Activated CD8-positive, alpha-beta T cell treated with anti-CD3 and anti-CD28 coated beads, Interleukin-2, amount 10 ng/mL, durations not matched to agents 7 days and 5 days (primary cell): Measurements from ENCODE around the gene CDH6. TPM values are rescaled to one million over a fixed set of nuclear protein-coding genes. Genes with fewer than 3 reads are reported as not detected.

Source experiments
- ATAC-seq: fragments of 150-1000 bp; cut with Tn5 transposase; one replicate; pipeline ENCODE4 v1.10.0; 2021; ENCODE audit warnings: moderate library complexity
- CTCF ChIA-PET: fragments of 350-600 bp; sonication (Branson Sonifier 250); formaldehyde crosslinking; loops from one replicate; lab custom pipeline; 2021; ENCODE audit warnings: antibody characterized with exemption; lab: Charles Lee
- POLR2A ChIA-PET: fragments of 350-600 bp; sonication (Branson Sonifier 250); formaldehyde crosslinking; loops from one replicate; lab custom pipeline; 2021; ENCODE audit warnings: antibody characterized with exemption; lab: Charles Lee
- DNase-seq: peaks from one replicate; pipeline ENCODE4 v3.0.0-alpha.2; 2020
- H3K27ac Mint-ChIP-seq: one replicate; pipeline ENCODE4 v1.8.0; 2021; ENCODE audit warnings: mild to moderate bottlenecking, mixed read lengths
- H3K27me3 Mint-ChIP-seq: one replicate; pipeline ENCODE4 v1.8.0; 2021; ENCODE audit warnings: low read depth, mixed read lengths
- H3K36me3 Mint-ChIP-seq: one replicate; pipeline ENCODE4 v1.8.0; 2021; ENCODE audit warnings: low read depth, mixed read lengths
- H3K4me1 Mint-ChIP-seq: one replicate; pipeline ENCODE4 v1.8.0; 2021; ENCODE audit warnings: low read depth, mixed read lengths
- H3K4me3 Mint-ChIP-seq: one replicate; pipeline ENCODE4 v1.8.0; 2021; ENCODE audit warnings: mild to moderate bottlenecking, mixed read lengths
- H3K9me3 Mint-ChIP-seq: one replicate; pipeline ENCODE4 v1.8.0; 2022; ENCODE audit warnings: mixed read lengths; ENCODE audit not compliant: insufficient read depth
- total RNA-seq, 2 experiments: library from RNA; stranded (reverse); gene quantifications; one replicate each; pipeline ENCODE4 v1.2.3, GENCODE V29; 2021

Gene CDH6
- total RNA-seq, 2 experiments from 2014 or later = not detected

DNA sequence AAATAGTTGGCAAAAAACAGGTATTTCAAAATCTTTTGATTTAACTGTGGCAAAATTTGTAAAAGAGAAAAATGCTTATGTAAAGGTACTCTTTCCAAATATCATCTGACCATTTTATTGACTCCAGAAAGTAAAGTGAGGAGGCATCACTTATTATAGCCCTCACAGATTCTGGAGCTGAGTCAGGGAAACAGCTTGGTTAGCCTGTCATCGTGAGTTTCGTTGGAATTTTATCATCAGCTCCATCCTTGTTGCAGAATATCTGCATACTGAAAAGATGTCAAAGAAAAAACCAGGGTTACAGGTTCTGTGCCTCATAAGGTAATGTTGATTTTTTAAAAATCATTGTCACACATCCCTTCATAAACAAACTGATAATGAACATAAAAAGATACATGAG is 74.8 kb downstream of the CDH6 start:
- H3K4me3 Mint-ChIP-seq = no peak overlapping the region
- DNase-seq (no peak), ATAC-seq (no peak)
- no peaks in the 10 kb centered on the region for H3K36me3 Mint-ChIP-seq
- ChIA-PET POLR2A (no interaction called here), CTCF (no interaction called here)
- H3K27ac Mint-ChIP-seq = no peak overlapping the region
- no peaks in the 10 kb centered on the region for H3K9me3 Mint-ChIP-seq
- H3K4me1 Mint-ChIP-seq = no peaks in the 10 kb centered on the region
- H3K27me3 Mint-ChIP-seq = no peaks in the 10 kb centered on the region

DNA sequence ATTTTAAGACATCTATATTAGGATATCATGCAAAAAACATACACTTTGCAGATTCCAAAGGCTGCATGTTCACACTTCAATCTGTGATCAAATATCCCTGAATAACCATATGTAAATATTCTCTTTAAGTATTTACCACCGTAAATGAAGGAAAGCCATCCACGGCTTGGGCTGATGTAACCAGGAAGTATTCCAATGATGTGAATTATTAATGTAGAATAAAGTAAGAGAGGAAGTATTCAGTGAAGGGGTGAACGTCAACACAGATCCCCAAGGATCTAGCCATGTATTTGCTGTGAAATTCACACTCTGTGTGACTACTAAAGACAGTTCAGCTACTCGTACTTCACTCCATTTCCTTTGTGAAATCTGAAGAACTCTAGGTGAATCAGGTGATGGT is 75.2 kb downstream of the CDH6 start:
- ChIA-PET POLR2A (no interaction called here), CTCF (interaction anchor here (2.7 kb wide), 1 partner anchor 11 kb away, joined by 12 read pairs; no protein-coding TSS in a partner anchor)
- Mint-ChIP-seq H3K36me3 (no peaks in the 10 kb centered on the region), H3K4me3 (no peak overlapping the region), H3K4me1 (no peaks in the 10 kb centered on the region), H3K9me3 (no peaks in the 10 kb centered on the region), H3K27ac (no peak overlapping the region), H3K27me3 (no peaks in the 10 kb centered on the region)
- DNase-seq = no peak
- no peak for ATAC-seq

DNA sequence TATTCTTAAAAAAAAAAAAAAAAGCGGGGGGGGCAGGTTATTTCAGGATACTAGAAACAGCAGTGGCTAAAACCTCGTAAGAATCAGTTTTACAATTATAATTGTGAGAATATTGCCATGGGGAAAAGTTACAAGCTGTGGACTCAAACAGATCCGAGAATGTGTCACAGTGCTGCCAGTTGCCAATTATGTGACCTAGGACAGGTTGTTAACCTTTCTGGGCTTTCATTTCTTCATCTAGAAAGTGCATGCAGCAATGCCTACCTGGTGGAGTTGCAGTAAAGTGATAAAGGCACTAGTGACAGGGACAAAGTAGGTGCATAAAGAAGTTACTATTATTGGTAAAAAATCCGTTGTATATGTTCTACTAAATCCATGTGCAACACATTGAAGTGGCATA is 75.8 kb downstream of the CDH6 start:
- POLR2A ChIA-PET = no interaction called here
- no peaks in the 10 kb centered on the region for H3K4me1 Mint-ChIP-seq
- no peak overlapping the region for H3K27ac Mint-ChIP-seq
- CTCF ChIA-PET = interaction anchor here (2.7 kb wide), 1 partner anchor 10 kb away, joined by 12 read pairs; no protein-coding TSS in a partner anchor
- no peak overlapping the region for H3K4me3 Mint-ChIP-seq
- no peaks in the 10 kb centered on the region for H3K27me3 Mint-ChIP-seq
- H3K9me3 Mint-ChIP-seq = no peaks in the 10 kb centered on the region
- DNase-seq (no peak), ATAC-seq (no peak)
- H3K36me3 Mint-ChIP-seq = no peaks in the 10 kb centered on the region

DNA sequence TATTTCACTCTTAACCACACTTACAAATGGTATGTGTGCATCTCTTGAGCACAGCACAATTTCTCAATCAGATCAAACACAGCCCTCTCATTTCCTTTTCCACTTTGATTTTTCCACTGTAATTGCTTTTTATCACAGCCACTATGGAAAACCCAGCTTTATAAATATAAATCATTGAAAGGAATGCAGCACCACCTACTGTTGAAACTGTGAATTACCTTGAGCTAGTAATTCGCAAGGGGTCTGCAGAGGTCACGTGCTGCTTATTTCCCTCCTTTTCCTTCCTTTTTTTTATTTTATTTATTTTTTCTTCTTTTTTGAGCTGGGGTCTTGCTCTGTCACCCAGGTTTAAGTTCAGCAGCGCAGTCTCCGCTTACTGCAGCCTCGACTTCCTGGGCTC is 76.9 kb downstream of the CDH6 start:
- H3K27ac Mint-ChIP-seq = no peak overlapping the region
- no peaks in the 10 kb centered on the region for H3K36me3 Mint-ChIP-seq
- ChIA-PET POLR2A (no interaction called here), CTCF (interaction anchor here (0.7 to 2.7 kb wide), 5 partner anchors 9 to 38 kb away, joined by 3 to 12 read pairs (median 6); no protein-coding TSS in a partner anchor)
- H3K4me1 Mint-ChIP-seq = no peaks in the 10 kb centered on the region
- H3K27me3 Mint-ChIP-seq = no peaks in the 10 kb centered on the region
- no peak for ATAC-seq
- DNase-seq = no peak
- H3K4me3 Mint-ChIP-seq = no peak overlapping the region
- no peaks in the 10 kb centered on the region for H3K9me3 Mint-ChIP-seq

DNA sequence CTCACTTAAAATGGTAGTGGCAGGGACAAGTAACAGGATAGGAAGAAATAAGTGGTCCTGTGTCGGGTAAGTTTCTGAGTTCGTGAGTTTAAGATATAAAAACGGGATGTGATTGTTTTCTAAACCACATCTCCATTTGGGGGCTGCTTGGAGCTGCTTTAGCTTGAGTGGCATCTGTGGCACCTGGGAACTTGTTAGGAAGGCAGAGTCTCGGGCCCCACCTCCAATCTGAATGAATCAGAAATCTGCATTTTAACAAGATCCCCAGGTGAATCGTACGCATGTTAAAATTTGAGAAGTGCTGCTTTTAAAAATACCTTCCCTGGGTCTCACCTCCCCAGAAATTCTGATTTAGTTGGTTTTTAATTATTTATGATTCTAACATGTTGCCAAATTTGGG is 78.1 kb downstream of the CDH6 start:
- no peak for DNase-seq
- ChIA-PET POLR2A (no interaction called here), CTCF (no interaction called here)
- Mint-ChIP-seq H3K36me3 (no peaks in the 10 kb centered on the region), H3K27me3 (no peaks in the 10 kb centered on the region), H3K27ac (no peak overlapping the region), H3K4me1 (no peaks in the 10 kb centered on the region), H3K9me3 (no peaks in the 10 kb centered on the region), H3K4me3 (no peak overlapping the region)
- no peak for ATAC-seq

DNA sequence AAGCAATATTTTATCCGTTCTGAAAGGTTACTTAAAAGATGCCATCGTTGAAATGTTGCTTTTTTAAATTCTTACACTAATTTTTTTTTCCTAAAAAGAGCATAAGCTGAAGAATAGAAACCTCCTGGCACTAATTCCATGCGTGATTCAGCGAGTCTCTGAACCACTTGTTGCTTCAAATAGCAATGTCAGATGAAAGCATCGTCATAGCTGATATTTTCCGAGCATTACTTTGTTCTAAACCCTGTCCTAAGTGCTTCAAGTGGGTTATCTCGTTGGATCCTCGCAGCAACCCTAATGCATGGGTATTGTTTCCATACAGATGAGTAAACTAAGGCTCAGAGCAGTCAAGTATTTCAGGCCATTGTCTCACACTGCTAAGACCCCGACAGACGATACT is 79.7 kb downstream of the CDH6 start:
- H3K27ac Mint-ChIP-seq = no peak overlapping the region
- DNase-seq = no peak
- ChIA-PET CTCF (no interaction called here), POLR2A (no interaction called here)
- H3K36me3 Mint-ChIP-seq = no peaks in the 10 kb centered on the region
- no peaks in the 10 kb centered on the region for H3K9me3 Mint-ChIP-seq
- ATAC-seq = no peak
- no peaks in the 10 kb centered on the region for H3K4me1 Mint-ChIP-seq
- no peak overlapping the region for H3K4me3 Mint-ChIP-seq
- H3K27me3 Mint-ChIP-seq = no peaks in the 10 kb centered on the region

DNA sequence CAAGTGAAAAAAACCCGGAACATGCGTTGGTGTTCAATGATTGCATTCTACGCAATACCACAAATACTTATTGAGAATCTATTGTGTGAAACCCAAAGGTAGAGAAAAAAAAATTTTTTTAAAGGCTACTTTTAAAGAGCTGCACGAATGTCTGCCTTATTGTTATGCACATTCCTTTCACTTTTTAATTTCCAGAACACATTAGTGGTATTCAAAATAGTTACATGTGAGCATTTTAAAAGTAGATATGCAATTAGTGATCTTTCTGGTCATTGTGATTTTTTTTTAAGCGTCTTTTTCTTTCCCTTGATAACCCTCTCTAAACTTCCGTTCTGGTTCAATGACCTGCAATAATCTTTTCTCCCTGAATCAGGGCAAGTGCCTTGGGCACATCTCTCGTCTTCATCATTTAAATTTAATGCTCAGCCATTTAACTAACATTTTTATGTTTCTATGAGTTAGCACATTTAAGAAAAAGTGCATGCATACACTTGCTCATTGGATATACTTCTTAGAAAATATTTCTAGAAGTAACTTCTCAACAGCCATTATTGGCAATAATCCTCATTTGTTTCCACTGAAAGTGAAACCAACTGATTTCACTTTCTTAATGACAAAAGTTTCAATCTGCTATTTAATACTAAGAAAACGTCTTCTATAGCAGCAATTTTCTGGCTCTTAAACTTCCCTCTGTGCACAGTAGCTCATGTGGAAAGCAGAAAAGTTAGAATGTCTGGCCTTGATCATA is 80.3 kb downstream of the CDH6 start:
- ATAC-seq = no peak
- H3K4me1 Mint-ChIP-seq = no peaks in the 10 kb centered on the region

DNA sequence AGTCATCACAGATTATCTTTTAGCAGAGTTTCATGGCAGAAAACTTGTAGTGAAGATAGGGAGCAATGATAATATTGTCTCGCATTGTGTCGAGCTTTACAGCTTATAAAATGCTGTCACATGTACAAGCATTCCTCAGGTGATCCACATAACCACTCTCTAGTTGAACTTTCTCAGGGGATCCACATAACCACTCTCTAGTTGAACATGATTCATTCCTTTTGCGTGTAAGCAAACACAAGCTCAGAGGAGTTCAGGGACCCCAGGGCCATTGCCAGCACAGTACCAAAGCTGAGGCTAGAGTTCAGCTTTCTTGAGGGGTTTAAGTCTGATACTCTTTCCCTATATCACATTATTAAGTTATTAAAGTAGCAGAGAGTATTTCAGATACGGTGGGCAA is 86.7 kb downstream of the CDH6 start:
- Mint-ChIP-seq H3K27ac (no peak overlapping the region), H3K4me1 (no peaks in the 10 kb centered on the region), H3K27me3 (no peaks in the 10 kb centered on the region), H3K36me3 (no peaks in the 10 kb centered on the region), H3K9me3 (no peaks in the 10 kb centered on the region), H3K4me3 (no peak overlapping the region)
- ATAC-seq (no peak), DNase-seq (no peak)
- ChIA-PET CTCF (interaction anchor here (3.0 kb wide), 1 partner anchor 10 kb away, joined by 12 read pairs; no protein-coding TSS in a partner anchor), POLR2A (no interaction called here)

More for the DNA sequence above, 80.3 kb downstream of the CDH6 start:
- Mint-ChIP-seq H3K36me3 (no peaks in the 10 kb centered on the region), H3K27me3 (no peaks in the 10 kb centered on the region), H3K9me3 (no peaks in the 10 kb centered on the region), H3K4me3 (no peak overlapping the region), H3K27ac (no peak overlapping the region)
- DNase-seq = no peak
- ChIA-PET POLR2A (no interaction called here), CTCF (no interaction called here)

DNA sequence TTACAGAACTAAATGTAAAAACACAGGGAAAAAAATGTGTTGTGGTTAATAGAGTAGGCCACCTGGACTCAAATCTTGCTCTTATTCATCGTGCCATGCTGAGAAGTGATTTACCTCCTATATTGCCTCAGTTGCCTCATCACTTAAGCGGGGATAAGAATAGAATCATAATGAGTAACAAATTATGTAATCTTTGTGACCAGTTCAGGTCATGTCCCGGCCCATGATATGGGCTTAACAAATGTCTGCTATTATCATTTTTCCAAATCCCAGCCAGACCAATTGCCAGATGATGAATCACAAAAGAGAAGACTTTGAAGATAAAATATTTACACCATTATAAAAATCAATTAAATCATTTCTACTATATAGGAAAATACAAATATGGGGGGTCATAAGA is 89.8 kb downstream of the CDH6 start:
- ChIA-PET POLR2A (no interaction called here), CTCF (no interaction called here)
- H3K27me3 Mint-ChIP-seq = no peaks in the 10 kb centered on the region
- no peak overlapping the region for H3K27ac Mint-ChIP-seq
- no peaks in the 10 kb centered on the region for H3K9me3 Mint-ChIP-seq
- DNase-seq (no peak), ATAC-seq (no peak)
- H3K36me3 Mint-ChIP-seq = no peaks in the 10 kb centered on the region
- no peak overlapping the region for H3K4me3 Mint-ChIP-seq
- no peaks in the 10 kb centered on the region for H3K4me1 Mint-ChIP-seq

DNA sequence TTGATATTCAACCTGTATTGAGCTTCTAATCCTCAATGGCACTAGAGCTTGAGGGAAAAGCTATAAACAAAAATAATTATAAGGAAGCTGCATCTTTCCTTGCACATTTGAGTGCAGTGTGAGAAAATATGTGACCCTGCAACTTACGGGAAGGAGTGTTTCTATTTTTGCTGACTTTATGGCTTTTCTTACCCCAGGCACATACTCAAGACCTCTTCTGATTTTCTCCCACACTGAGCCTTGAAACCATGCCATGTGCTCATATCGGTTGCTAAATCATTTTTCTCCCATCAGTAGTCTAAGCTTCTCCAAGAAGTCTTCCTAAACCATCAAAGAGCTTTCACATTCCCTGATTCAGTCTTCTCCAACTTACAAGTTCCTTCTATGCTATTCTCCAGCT is 91.5 kb downstream of the CDH6 start:
- H3K27me3 Mint-ChIP-seq = no peaks in the 10 kb centered on the region
- POLR2A ChIA-PET = no interaction called here
- no peak for DNase-seq
- no peaks in the 10 kb centered on the region for H3K36me3 Mint-ChIP-seq
- no peaks in the 10 kb centered on the region for H3K9me3 Mint-ChIP-seq
- H3K4me3 Mint-ChIP-seq = no peak overlapping the region
- no peaks in the 10 kb centered on the region for H3K4me1 Mint-ChIP-seq
- no peak overlapping the region for H3K27ac Mint-ChIP-seq
- no peak for ATAC-seq
- CTCF ChIA-PET = no interaction called here

DNA sequence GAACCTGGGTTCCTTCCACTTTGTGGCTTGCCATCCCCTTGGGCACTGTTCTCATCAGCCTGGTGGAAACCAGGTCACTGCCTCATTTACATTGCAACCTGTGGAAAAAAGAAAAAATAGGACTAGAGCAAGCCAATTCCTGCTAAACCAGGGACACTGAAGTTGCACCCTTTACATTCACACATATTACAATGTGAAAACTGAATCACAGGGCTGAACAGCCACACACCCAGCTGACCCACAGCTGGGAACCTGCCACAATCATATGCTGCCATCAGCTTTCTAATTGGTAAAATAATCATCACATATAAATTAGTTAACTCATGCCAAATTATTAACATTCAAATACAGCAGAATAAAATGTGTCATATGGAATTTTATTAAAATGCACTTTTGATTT is 94.5 kb downstream of the CDH6 start:
- no peak for ATAC-seq
- ChIA-PET POLR2A (no interaction called here), CTCF (no interaction called here)
- Mint-ChIP-seq H3K4me1 (no peaks in the 10 kb centered on the region), H3K9me3 (no peaks in the 10 kb centered on the region), H3K27me3 (no peaks in the 10 kb centered on the region), H3K27ac (no peak overlapping the region), H3K36me3 (no peaks in the 10 kb centered on the region), H3K4me3 (no peak overlapping the region)
- no peak for DNase-seq

DNA sequence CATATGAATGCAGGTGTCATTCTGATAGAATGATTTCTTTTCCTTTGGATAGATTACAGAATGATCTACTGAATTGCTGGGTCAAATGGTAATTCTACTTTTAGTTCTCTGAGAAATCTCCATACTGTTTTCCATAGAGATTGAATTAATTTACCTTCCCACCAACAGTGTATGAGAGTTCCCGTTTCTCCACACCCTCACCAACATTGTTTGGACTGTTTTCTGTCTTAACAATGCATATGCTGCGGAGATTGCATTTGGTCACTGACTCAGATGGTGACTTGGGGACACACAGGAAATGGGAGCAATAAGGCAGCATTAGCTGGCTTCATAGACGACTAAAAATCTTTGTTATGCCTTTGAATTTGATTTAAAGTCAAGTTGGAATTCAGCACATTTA is 95.9 kb downstream of the CDH6 start:
- no peak for DNase-seq
- Mint-ChIP-seq H3K27me3 (no peaks in the 10 kb centered on the region), H3K4me3 (no peak overlapping the region), H3K4me1 (no peaks in the 10 kb centered on the region), H3K27ac (no peak overlapping the region), H3K9me3 (no peaks in the 10 kb centered on the region), H3K36me3 (no peaks in the 10 kb centered on the region)
- ATAC-seq = no peak
- ChIA-PET CTCF (no interaction called here), POLR2A (no interaction called here)
